MM.1S (cell line): Measurements from ENCODE around the gene LMTK3.

Source experiments
- EZH2phosphoT487 ChIP-seq: fragments of 300-600 bp; sonication (generic); IDR thresholded peaks from 2 replicates; pipeline ENCODE4 v1.6.1; 2018; ENCODE audit warnings: antibody characterized with exemption, low read length
- TF ChIP-seq, protein P1 (sequence below): fragments of 300-600 bp; sonication (generic); IDR thresholded peaks from 2 replicates; pipeline ENCODE4 v1.5.1; 2016; ENCODE audit warnings: antibody characterized with exemption, low read length, mixed read lengths

DNA sequence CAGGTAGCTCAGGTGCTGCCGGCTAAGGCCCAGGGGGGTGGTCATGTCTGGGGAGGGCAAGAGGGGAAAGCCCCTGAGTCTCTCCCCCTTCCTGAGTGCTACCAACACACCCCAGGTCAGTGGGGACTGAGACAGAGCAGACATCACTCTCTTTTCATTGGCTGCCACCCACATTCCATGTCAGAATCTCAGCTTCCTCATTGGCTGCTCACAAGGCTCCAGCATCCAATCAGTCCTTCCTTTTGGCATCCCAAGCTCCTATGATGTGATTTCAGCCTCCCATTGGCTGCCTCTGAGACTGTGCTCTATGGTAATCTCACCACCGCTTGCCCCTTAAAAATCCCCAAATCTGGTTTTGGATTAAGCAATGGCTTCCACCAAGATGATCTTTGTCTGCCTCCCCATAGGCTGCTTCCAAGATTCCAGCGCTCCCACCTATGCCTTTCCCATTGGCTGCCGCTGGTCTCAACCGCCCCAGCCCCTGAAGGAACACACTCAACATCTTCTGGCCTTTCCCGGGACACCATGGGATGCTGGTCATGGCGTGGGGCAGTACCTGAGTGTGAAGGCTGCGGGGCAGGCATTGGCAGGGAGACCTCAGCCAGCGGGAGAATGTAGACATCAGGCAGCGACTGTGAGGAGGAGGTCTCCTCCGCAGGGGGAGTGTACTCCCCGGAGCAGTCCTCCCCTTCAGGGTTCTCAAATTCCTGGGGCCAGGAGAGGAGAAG lies 2.0 kb downstream of the LMTK3 start:
- TF ChIP-seq, protein P1, sequence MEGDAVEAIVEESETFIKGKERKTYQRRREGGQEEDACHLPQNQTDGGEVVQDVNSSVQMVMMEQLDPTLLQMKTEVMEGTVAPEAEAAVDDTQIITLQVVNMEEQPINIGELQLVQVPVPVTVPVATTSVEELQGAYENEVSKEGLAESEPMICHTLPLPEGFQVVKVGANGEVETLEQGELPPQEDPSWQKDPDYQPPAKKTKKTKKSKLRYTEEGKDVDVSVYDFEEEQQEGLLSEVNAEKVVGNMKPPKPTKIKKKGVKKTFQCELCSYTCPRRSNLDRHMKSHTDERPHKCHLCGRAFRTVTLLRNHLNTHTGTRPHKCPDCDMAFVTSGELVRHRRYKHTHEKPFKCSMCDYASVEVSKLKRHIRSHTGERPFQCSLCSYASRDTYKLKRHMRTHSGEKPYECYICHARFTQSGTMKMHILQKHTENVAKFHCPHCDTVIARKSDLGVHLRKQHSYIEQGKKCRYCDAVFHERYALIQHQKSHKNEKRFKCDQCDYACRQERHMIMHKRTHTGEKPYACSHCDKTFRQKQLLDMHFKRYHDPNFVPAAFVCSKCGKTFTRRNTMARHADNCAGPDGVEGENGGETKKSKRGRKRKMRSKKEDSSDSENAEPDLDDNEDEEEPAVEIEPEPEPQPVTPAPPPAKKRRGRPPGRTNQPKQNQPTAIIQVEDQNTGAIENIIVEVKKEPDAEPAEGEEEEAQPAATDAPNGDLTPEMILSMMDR = no peak
- TF ChIP-seq EZH2phosphoT487 = no peak
